T-helper 1 cell (primary cell): ENCODE results near the gene ID1.
"Not testable (repeated sequence)": the region's sequence is repeated elsewhere in the genome, so short reads cannot be mapped to it uniquely, and the experiment has no call there.

Experiments used
- DNase-seq, 5 donors: peaks; one replicate each; pipeline ENCODE4 v3.0.0-alpha.2; 2012 to 2020

ID1 gene

GRCh38 chr20:31602779-31603441, 2.2 kb upstream of the ID1 start:
- peak in 2 of 5 donors; percentile 3 to 87 for DNase-seq

- DNase-seq: peak; percentile 68 to 80 (median 79)
These were observed 1.1 kb upstream of the ID1 start for GRCh38 chr20:31603822-31604566.

GRCh38 chr20:31604567-31605030, 490 bp upstream of the ID1 start:
- DNase-seq: no peak

- peak in 1 of 5 donors; percentile 0 for DNase-seq
These were observed 1.1 kb downstream of the ID1 start for GRCh38 chr20:31605902-31606803.

- DNase-seq: no peak
These were observed 1.9 kb downstream of the ID1 start for GRCh38 chr20:31606804-31607639.

DNA sequence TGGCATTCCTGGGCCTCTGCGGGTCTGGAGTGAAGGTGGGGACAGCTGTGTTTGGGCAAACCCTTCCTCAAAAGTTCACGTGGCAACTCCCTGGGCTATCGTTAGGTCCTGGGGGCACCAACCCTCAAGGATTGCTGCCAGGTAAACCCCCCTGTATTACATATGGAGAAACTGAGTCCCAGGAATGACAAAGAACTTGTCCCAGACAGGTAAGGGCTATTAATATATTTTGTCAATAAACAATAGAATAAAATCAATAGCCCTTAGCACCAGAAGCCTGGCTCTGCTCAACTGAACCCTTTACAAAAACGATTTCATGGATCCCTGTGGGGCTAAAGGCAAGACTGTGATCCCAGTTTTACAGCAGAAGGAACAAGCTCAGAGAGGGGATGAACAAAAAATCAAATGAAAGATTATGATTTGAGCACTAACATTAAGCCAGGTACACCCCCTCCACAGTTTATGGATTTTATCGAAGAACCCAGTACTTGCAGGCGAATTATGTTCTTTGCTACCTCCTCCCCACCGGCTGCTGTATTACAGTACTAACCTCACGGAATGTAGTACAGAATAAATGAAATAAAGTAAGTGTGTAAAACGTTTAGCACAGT, 2.7 kb downstream of the ID1 start:
- no peak for DNase-seq

DNA sequence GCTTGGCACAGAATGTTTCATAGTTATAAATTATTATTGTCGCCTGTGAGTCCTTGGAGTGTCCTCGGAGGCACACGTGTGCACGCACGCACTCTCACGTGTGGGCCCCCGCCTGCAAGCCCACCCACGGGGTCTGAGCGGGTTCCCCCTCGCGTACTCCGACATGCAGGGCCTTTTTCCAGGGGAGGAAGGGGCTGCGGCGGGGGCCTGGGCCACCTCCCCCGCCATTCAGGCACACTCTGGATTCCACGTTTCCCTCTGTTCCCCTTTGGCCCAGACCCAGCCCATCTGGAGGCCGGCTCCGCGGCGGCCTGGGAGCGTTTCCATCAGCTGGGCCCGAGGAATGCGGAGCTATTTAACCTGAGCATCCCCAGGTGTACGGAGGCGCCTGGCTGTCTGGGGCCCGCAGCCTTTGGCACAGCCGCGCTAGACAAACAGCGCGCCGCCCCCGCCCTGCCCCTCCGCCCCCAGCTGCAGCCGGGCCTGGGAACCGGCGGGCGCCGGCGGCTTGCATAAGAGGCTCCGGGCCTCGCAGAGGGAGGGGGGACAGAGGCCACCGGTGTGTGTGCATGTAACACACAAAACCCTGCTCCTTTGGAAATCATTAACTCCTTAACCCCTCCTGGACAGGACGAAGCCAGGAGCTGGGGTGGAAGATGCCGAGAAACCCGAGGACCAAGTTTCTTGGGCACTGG, 3.3 kb downstream of the ID1 start:
- no peak for DNase-seq

- not testable (repeated sequence) for DNase-seq
These were observed 7.2 kb downstream of the ID1 start for GRCh38 chr20:31612271-31612640.

DNA sequence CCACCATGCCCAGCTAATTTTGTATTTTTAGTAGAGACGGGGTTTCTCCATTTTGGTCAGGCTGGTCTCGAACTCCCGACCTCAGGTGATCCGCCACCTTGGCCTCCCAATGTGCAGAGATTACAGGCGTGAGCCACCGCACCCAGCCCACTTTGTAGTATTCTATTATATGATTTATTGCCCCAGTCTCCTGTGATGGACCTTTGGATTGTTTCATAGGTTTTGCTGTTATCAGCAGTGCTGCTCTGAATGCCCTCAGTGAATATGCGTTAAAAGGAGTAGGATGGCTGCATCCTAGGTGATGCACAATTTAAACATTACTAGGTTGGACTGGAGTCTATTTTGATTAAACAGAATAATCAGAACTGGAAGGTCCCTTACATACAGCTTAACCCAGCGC, 10.3 kb downstream of the ID1 start:
- no peak for DNase-seq

- DNase-seq: peak in 1 of 5 donors; percentile 55
These were observed 12.5 kb downstream of the ID1 start for GRCh38 chr20:31617432-31618104.

- DNase-seq: no peak
These were observed 15.2 kb downstream of the ID1 start for GRCh38 chr20:31620246-31620645.

DNA sequence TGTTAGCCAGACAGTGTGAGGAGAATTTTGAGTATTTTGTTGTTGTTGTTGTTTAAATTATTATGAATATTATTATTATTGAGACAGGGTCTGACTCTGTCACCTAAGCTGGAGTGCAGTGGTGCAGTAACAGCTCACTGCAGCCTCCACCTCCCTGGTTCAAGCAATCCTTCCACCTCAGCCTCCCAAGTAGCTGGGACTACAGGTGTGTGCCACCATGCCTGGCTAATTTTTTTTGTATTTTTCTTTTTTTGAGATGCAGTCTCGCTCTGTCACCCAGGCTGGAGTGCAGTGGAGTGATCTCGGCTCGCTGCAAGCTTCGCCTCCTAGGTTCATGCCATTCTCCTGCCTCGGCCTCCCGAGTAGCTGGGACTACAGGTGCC, 18.0 kb downstream of the ID1 start:
- DNase-seq: not testable (repeated sequence)

- DNase-seq: not testable (repeated sequence)
These were observed 21.4 kb downstream of the ID1 start for GRCh38 chr20:31626534-31626933.

GRCh38 chr20:31628057-31628456, 23.0 kb downstream of the ID1 start:
- not testable (repeated sequence) for DNase-seq

GRCh38 chr20:31630187-31630790, 25.2 kb downstream of the ID1 start:
- no peak for DNase-seq

DNA sequence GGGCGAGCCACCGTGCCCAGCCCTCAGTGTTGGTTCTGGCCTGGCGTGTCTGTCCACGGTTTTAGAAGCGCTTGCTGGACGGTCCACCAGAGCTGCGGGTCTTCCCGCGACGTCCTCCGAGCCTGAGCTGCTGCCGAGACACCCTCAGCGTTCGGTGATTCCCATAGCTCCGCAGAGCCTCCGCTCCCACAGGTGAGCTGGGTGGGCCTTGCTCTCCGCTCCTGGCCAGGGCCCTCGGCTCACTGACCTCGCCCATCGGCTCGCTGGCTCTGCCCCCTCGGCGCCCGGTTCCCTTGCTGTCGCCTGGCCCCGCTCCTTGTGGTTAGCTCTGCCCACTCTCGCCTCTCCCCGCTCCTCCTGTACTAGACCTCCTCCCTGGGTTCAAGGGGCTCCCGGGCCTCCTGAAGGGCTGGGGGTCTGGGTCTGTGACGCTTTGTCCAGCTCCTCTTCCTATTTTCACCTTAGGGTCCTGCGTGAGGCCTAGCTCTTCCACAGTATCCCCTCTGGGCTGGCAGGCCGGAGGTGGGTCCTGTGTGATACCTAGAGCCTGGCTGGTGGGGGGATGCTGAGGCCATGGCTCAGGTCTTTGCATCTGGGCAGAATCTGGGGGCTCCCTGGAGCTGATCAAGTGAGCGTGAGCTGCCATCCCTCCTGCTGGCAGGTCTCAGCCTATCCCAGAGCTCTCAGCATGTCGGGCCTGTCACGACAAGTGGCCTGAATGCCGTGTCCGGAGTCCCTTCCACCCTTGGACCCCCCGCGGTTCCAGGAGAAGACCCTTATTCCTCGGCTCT, 27.7 kb downstream of the ID1 start:
- DNase-seq: no peak

- DNase-seq: no peak
These were observed 28.3 kb downstream of the ID1 start for GRCh38 chr20:31633339-31633914.

DNA sequence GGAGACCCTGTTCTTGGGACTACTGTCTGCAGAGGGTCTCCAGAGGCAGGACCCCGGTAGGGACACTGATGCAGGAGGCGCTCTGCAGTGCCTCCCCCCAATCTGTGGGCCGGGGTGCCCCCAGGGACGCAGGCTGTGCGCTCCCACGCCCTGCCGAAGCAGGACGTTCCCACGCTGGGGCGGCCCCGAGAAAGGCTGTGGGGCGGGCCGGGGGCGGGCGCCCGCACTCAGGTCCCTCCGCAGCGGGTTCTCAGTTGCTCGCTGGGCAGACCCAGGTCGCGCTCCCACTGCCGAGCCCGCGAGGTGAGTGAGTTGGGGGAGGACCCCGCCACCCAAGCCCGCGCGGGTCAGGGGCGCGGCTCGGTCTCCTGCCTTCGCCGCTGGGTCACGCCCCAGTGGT, 32.6 kb downstream of the ID1 start, which contains the start of gene COX4I2:
Gene COX4I2, plus strand, starts transcription at position 253 of the 400 bp plus-strand sequence. CDS start 1,106 bp downstream, outside the sequence.
- no peak for DNase-seq

GRCh38 chr20:31638317-31638716, 33.2 kb downstream of the ID1 start:
- DNase-seq: no peak
